OCI-M1 (cell line): Measurements from ENCODE around the gene LMLN.
"Not testable (repeated sequence)": the region's sequence is repeated elsewhere in the genome, so short reads cannot be mapped to it uniquely, and the experiment has no call there.

Experiments
- DNase-seq: peaks from one replicate; lab custom pipeline; 2025; lab: John Stamatoyannopoulos, UW

The LMLN gene

GRCh38 chr3:197957790-197958133 lies 2.3 kb upstream of the LMLN start:
- DNase-seq, result no peak

- DNase-seq, result peak; percentile 9
Measured at GRCh38 chr3:197958346-197958745, 1.7 kb upstream of the LMLN start.

GRCh38 chr3:197958848-197959247 lies 1.2 kb upstream of the LMLN start:
- DNase-seq, result not testable (repeated sequence)

- DNase-seq, result no peak
Measured at GRCh38 chr3:197959500-197959890, 522 bp upstream of the LMLN start.

GRCh38 chr3:197960694-197961581 lies 921 bp downstream of the LMLN start:
- DNase-seq, result peak; percentile 50

- no peak for DNase-seq
Measured at GRCh38 chr3:197961582-197961945, 1.5 kb downstream of the LMLN start.

GRCh38 chr3:197963019-197963637 lies 3.1 kb downstream of the LMLN start:
- DNase-seq, result no peak

GRCh38 chr3:197967337-197967989 lies 7.4 kb downstream of the LMLN start:
- peak; percentile 18 for DNase-seq

GRCh38 chr3:197970588-197970987 lies 10.6 kb downstream of the LMLN start:
- no peak for DNase-seq

GRCh38 chr3:197974016-197974415 lies 14.0 kb downstream of the LMLN start:
- no peak for DNase-seq

GRCh38 chr3:197975311-197975710 lies 15.3 kb downstream of the LMLN start:
- DNase-seq, result no peak

GRCh38 chr3:197983076-197983475 lies 23.1 kb downstream of the LMLN start:
- no peak for DNase-seq

- no peak for DNase-seq
Measured at GRCh38 chr3:197989651-197990050, 29.6 kb downstream of the LMLN start.

GRCh38 chr3:197994736-197995135 lies 34.7 kb downstream of the LMLN start:
- DNase-seq, result no peak

GRCh38 chr3:197996855-197997254 lies 36.8 kb downstream of the LMLN start:
- DNase-seq, result no peak

- DNase-seq, result no peak
Measured at GRCh38 chr3:197997936-197998335, 37.9 kb downstream of the LMLN start.

GRCh38 chr3:198017090-198017489 lies 57.1 kb downstream of the LMLN start:
- DNase-seq, result no peak

GRCh38 chr3:198018416-198018815 lies 58.4 kb downstream of the LMLN start:
- DNase-seq, result no peak

- DNase-seq, result no peak
Measured at GRCh38 chr3:198019115-198019514, 59.1 kb downstream of the LMLN start.

GRCh38 chr3:198021320-198021719 lies 61.3 kb downstream of the LMLN start:
- no peak for DNase-seq

GRCh38 chr3:198022604-198023003 lies 62.6 kb downstream of the LMLN start:
- DNase-seq, result no peak

- no peak for DNase-seq
Measured at GRCh38 chr3:198025644-198026043, 65.6 kb downstream of the LMLN start.

- no peak for DNase-seq
Measured at GRCh38 chr3:198026620-198027019, 66.6 kb downstream of the LMLN start.
